H1 (cell line): ENCODE measurements around the gene GATB. TPM values are rescaled to one million over a fixed set of nuclear protein-coding genes. Genes with fewer than 3 reads are reported as not detected.

ENCODE experiments used
- CTCF ChIA-PET: fragments of 300-600 bp; sonication (Branson Sonifier 250); formaldehyde crosslinking; loops from one replicate; lab custom pipeline; 2021; ENCODE audit not compliant: partially characterized antibody; lab: Charles Lee
- POLR2A ChIA-PET: fragments of 300-600 bp; sonication (Branson Sonifier 250); formaldehyde crosslinking; loops from one replicate; lab custom pipeline; 2021; ENCODE audit warnings: inconsistent platforms; ENCODE audit not compliant: partially characterized antibody; lab: Charles Lee
- DNase-seq, 2 experiments: peaks; one replicate each; pipeline versions ENCODE4 v3.0.0 to v3.0.0-alpha.2; 2010 to 2022; ENCODE audit warnings: low spot score in 2 of 2, low read depth in 1 of 2, mixed read lengths in 1 of 2
- FAIRE-seq: peaks from 2 replicates; lab custom pipeline; 2011; peaks lifted over from hg19 to GRCh38; lab: Jason Lieb, UNC
- H2AFZ ChIP-seq: 2 replicates; pipeline ENCODE4 v1.8.1; 2012; ENCODE audit warnings: low read length, inconsistent platforms
- H2AK5ac ChIP-seq: 2 replicates; pipeline ENCODE4 v1.6.1; 2013; ENCODE audit warnings: low read depth, low read length
- H2BK120ac ChIP-seq: replicated peaks from 2 replicates; pipeline ENCODE3; 2013; ENCODE audit warnings: low read depth, low read length, inconsistent platforms
- H2BK12ac ChIP-seq: 2 replicates; pipeline ENCODE4 v1.6.1; 2013; ENCODE audit warnings: low read depth, low read length
- H2BK15ac ChIP-seq: 2 replicates; pipeline ENCODE4 v1.6.1; 2013; ENCODE audit warnings: low read length
- H2BK20ac ChIP-seq: 2 replicates; pipeline ENCODE4 v1.6.1; 2013; ENCODE audit warnings: low read length
- H2BK5ac ChIP-seq: 2 replicates; pipeline ENCODE4 v1.6.1; 2013; ENCODE audit warnings: low read depth, low read length
- H3K14ac ChIP-seq: 2 replicates; pipeline ENCODE4 v1.6.1; 2013; ENCODE audit warnings: inconsistent platforms; ENCODE audit not compliant: insufficient read length
- H3K18ac ChIP-seq: 2 replicates; pipeline ENCODE4 v1.6.1; 2013; ENCODE audit warnings: low read length; ENCODE audit errors: extremely low read depth
- H3K23ac ChIP-seq: 2 replicates; pipeline ENCODE4 v1.6.1; 2013; ENCODE audit warnings: inconsistent platforms; ENCODE audit not compliant: insufficient read length
- H3K23me2 ChIP-seq: 2 replicates; pipeline ENCODE4 v1.6.1; 2013; ENCODE audit warnings: low read depth, low read length
- H3K27ac ChIP-seq: 2 replicates; pipeline ENCODE4 v1.6.1; 2011; ENCODE audit warnings: low read depth, low read length, inconsistent platforms
- H3K27me3 ChIP-seq, 4 experiments: replicated peaks in 1 of 4; 1 replicate in 1 of 4; 2 replicates in 3 of 4; pipeline versions ENCODE4 v1.6.1 to v1.8.1; 2011 to 2013; ENCODE audit warnings: low read length in 3 of 4, mild to moderate bottlenecking in 3 of 4, inconsistent platforms in 2 of 4, mixed read lengths in 2 of 4, moderate library complexity in 1 of 4; ENCODE audit not compliant: control insufficient read depth in 3 of 4, insufficient read depth in 3 of 4; ENCODE audit errors: extremely low read depth in 1 of 4
- H3K36me3 ChIP-seq, 4 experiments: 2 replicates each; pipeline versions ENCODE4 v1.6.1 to v1.8.1; 2011 to 2013; ENCODE audit warnings: mild to moderate bottlenecking in 4 of 4, low read length in 3 of 4, moderate library complexity in 2 of 4, control low read depth in 1 of 4, inconsistent platforms in 1 of 4; ENCODE audit not compliant: insufficient read depth in 4 of 4, control insufficient read depth in 2 of 4
- H3K4ac ChIP-seq: replicated peaks from 2 replicates; pipeline ENCODE3; 2013; ENCODE audit warnings: low read length, low read depth, mixed read lengths, inconsistent platforms; ENCODE audit not compliant: insufficient read length
- H3K4me1 ChIP-seq, 4 experiments: replicated peaks in 1 of 4; 1 replicate in 1 of 4; 2 replicates in 3 of 4; pipeline versions ENCODE4 v1.6.1 to v1.8.1; 2011 to 2013; ENCODE audit warnings: low read length in 3 of 4, inconsistent platforms in 2 of 4, mixed read lengths in 1 of 4; ENCODE audit not compliant: insufficient read depth in 4 of 4, control insufficient read depth in 3 of 4
- H3K4me2 ChIP-seq, 2 experiments: 2 replicates each; pipeline versions ENCODE4 v1.6.1 to v1.8.1; 2011 to 2013; ENCODE audit warnings: low read depth in 2 of 2, low read length in 2 of 2, control low read depth in 1 of 2, inconsistent platforms in 1 of 2, mild to moderate bottlenecking in 1 of 2; ENCODE audit not compliant: insufficient read depth in 1 of 2
- H3K4me3 ChIP-seq, 4 experiments: fragments of 200-600, 300-600 bp in 1 of 4; sonication (generic), shearing (Covaris generic), sonication (Bioruptor Twin) in 1 of 4; 2 replicates each; pipeline versions ENCODE4 v1.5.1 to v1.8.1; 2011 to 2016; ENCODE audit warnings: low read length in 4 of 4, low read depth in 3 of 4, control low read depth in 2 of 4, inconsistent platforms in 2 of 4, mild to moderate bottlenecking in 2 of 4, mixed read lengths in 1 of 4, moderate library complexity in 1 of 4; ENCODE audit not compliant: insufficient read depth in 2 of 4; ENCODE audit errors: extremely low read depth in 1 of 4
- H3K56ac ChIP-seq: replicated peaks from 2 replicates; pipeline ENCODE3; 2013; ENCODE audit warnings: low read depth, mild to moderate bottlenecking, mixed read lengths, low read length, inconsistent platforms; ENCODE audit not compliant: insufficient read length
- H3K79me1 ChIP-seq: 2 replicates; pipeline ENCODE4 v1.6.1; 2013; ENCODE audit warnings: low read depth, low read length, control low read depth
- H3K79me2 ChIP-seq, 2 experiments: 2 replicates each; pipeline versions ENCODE4 v1.6.1 to v1.8.1; 2012 to 2013; ENCODE audit warnings: low read length in 2 of 2, mild to moderate bottlenecking in 2 of 2, inconsistent platforms in 1 of 2; ENCODE audit not compliant: insufficient read depth in 2 of 2, control insufficient read depth in 1 of 2
- H3K9ac ChIP-seq, 4 experiments: replicated peaks in 1 of 4; 1 replicate in 1 of 4; 2 replicates in 3 of 4; pipeline versions ENCODE4 v1.6.1 to v1.8.1; 2011 to 2013; ENCODE audit warnings: low read depth in 3 of 4, low read length in 3 of 4, control low read depth in 2 of 4, mild to moderate bottlenecking in 2 of 4, moderate library complexity in 2 of 4, inconsistent platforms in 1 of 4; ENCODE audit errors: extremely low read depth in 1 of 4
- H3K9me3 ChIP-seq, 2 experiments: 2 replicates each; pipeline versions ENCODE4 v1.6.1 to v1.8.1; 2012 to 2013; ENCODE audit warnings: mild to moderate bottlenecking in 2 of 2, moderate library complexity in 2 of 2, control low read depth in 1 of 2, inconsistent platforms in 1 of 2, low read depth in 1 of 2, low read length in 1 of 2, mixed read lengths in 1 of 2; ENCODE audit not compliant: insufficient read depth in 2 of 2
- H4K20me1 ChIP-seq, 2 experiments: replicated peaks in 1 of 2; 2 replicates each; pipeline versions ENCODE3 to v1.8.1; 2011 to 2013; ENCODE audit warnings: inconsistent platforms in 2 of 2, low read length in 2 of 2, mild to moderate bottlenecking in 1 of 2; ENCODE audit not compliant: insufficient read depth in 2 of 2, control insufficient read depth in 1 of 2
- H4K5ac ChIP-seq: 2 replicates; pipeline ENCODE4 v1.6.1; 2013; ENCODE audit warnings: low read length, low read depth, mixed read lengths, inconsistent platforms; ENCODE audit not compliant: insufficient read length
- H4K8ac ChIP-seq: 2 replicates; pipeline ENCODE4 v1.8.0; 2013; ENCODE audit warnings: mild to moderate bottlenecking, moderate library complexity, low read length, inconsistent platforms; ENCODE audit not compliant: insufficient read depth; ENCODE audit errors: extremely low read depth
- H4K91ac ChIP-seq: replicated peaks from 2 replicates; pipeline ENCODE3; 2013; ENCODE audit warnings: low read length, mixed read lengths, inconsistent platforms; ENCODE audit not compliant: insufficient read length
- BACH1 ChIP-seq: IDR thresholded peaks from 2 replicates; pipeline ENCODE4 v1.6.1; 2012; ENCODE audit warnings: low read length, improper control_type of control experiment
- NANOG ChIP-seq: IDR thresholded peaks from 2 replicates; pipeline ENCODE4 v1.6.1; 2011; ENCODE audit warnings: low read length, low read depth, mild to moderate bottlenecking, inconsistent platforms; ENCODE audit not compliant: insufficient read depth, poor library complexity, severe bottlenecking
- WGBS, 2 experiments: shearing (Covaris generic) in 1 of 2; methylation state at CpG; one replicate each; pipeline versions ENCODE4 v1.1.6 to v1.1.7; 2013 to 2015; ENCODE audit warnings: low lambda C conversion rate in 2 of 2, mixed read lengths in 2 of 2, inconsistent platforms in 1 of 2, low coverage in 1 of 2, missing lambda C conversion rate in 1 of 2; ENCODE audit not compliant: insufficient replicate concordance in 2 of 2, insufficient coverage in 1 of 2, insufficient read length in 1 of 2; ENCODE audit errors: extremely low coverage in 1 of 2, missing lambda C conversion rate in 1 of 2; 5-methylcytosine and 5-hydroxymethylcytosine counted together
- polyA plus RNA-seq, 7 experiments: library from polyadenylated mRNA; depleted of rRNA in 3 of 7; stranded (reverse) in 5 of 7; unstranded in 2 of 7; fragments of >200 nt in 5 of 7; fragments of 200-250 nt in 2 of 7; gene quantifications; 1 replicate in 5 of 7; 2 replicates in 1 of 7; 4 replicates in 1 of 7; pipeline versions ENCODE4 v1.2.1 to v1.2.3, GENCODE V29; 2011 to 2013; ENCODE audit warnings: missing spikeins in 2 of 7, mixed read lengths in 2 of 7
- total RNA-seq: library from RNA; stranded (reverse); fragmentation: NEBNext Ultra II Directional; extraction: Animal tissue kit (Norgen Biotek cat#: 25700); gene quantifications from 2 replicates; pipeline ENCODE4 v1.2.1, GENCODE V29; 2021

GATB gene
- total and polyA plus RNA-seq, 2 of the 8 experiments (the other 6 are each of a cell fraction or from before 2014, with no cell fraction given) = 15.3 to 18.0 TPM

DNA sequence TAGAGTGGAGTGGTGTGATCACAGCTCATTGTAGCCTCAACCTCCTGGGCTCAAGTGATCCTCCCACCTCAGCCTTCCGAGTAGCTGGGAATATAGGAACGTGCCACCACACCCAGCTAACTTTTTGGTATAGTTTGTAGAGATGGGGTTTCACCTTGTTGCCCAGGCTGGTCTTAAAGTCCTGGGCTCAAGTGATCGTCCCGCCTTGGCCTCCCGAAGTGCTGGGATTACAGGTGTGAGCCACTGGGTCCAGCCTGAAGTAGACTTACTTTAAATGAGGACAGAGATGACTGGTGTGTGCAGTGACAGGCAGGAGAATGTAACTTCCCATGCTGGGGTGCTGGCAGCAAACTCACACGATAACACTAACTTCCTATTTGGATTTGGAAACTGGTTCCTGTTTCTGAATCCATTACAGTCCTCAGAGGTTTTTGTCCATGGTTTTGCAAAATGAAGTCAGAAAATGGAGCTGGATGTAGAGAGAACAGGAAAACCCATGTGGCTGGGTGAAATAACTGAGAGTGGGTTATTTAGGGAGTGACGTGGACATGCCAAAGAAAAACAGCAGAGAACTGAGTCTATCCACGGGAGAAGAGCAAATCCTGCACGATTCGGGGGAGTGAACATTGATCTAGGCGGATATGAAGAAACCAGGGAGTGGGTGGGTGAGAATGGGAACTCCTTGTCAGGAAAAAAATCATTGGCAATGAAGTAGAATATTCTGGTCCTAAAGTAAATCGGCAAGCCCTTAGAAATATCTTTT, 95.6 kb downstream of the GATB start:
- Histone ChIP-seq H2AFZ (no peak overlapping the region), H3K36me3 (peaks cover 0 to 16% (median 9%) of the 10 kb centered on the region in 4 experiments; a peak in 5 of 8 replicates), H2BK20ac (no peak overlapping the region), H3K79me1 (no peaks in the 10 kb centered on the region; the same call in 1 of the 2 replicates), H3K14ac (no peak overlapping the region), H3K9ac (no peak overlapping the region), H3K4me3 (no peak overlapping the region), H2AK5ac (no peak overlapping the region), H2BK5ac (no peak overlapping the region), H4K20me1 (peaks cover 0 to 2% of the 10 kb centered on the region in 2 experiments), H3K4ac (no peak overlapping the region), H3K4me1 (no peaks in the 10 kb centered on the region), H3K27me3 (no peaks in the 10 kb centered on the region), H2BK12ac (no peak overlapping the region), H4K8ac (no peak overlapping the region), H3K27ac (no peak overlapping the region), H3K23ac (no peak overlapping the region), H3K4me2 (no peak overlapping the region), H2BK120ac (no peak overlapping the region), H3K79me2 (no peaks in the 10 kb centered on the region), H3K56ac (no peak overlapping the region), H3K23me2 (no peaks in the 10 kb centered on the region), H4K5ac (no peak overlapping the region), H3K9me3 (no peaks in the 10 kb centered on the region), H3K18ac (no peak overlapping the region), H4K91ac (no peak overlapping the region), H2BK15ac (no peak overlapping the region)
- DNase-seq (no peak), FAIRE-seq (no peak)
- TF ChIP-seq BACH1 = no peak
- no peak for TF ChIP-seq NANOG
- POLR2A ChIA-PET = no interaction called here
- WGBS, 2 experiments = 87% methylated on average over 12 of the region's 12 CpGs; no CpG with 5 or more reads in 1 of the 2 experiments
- CTCF ChIA-PET = interaction anchor here (1.2 to 1.4 kb wide), 2 partner anchors 9 to 12 kb away, joined by 3 read pairs; no protein-coding TSS in a partner anchor
